HG02938 (cell line): ENCODE measurements around the gene BRIP1.
"Not testable (repeated sequence)": the region's sequence is repeated elsewhere in the genome, so short reads cannot be mapped to it uniquely, and the experiment has no call there.

ENCODE experiments used
- ATAC-seq: cut with Tn5 transposase; IDR thresholded peaks from one replicate; pipeline ENCODE4 v1.9.1; 2021; ENCODE audit warnings: mild to moderate bottlenecking, moderate library complexity; ENCODE audit not compliant: unreplicated experiment

The BRIP1 gene

DNA sequence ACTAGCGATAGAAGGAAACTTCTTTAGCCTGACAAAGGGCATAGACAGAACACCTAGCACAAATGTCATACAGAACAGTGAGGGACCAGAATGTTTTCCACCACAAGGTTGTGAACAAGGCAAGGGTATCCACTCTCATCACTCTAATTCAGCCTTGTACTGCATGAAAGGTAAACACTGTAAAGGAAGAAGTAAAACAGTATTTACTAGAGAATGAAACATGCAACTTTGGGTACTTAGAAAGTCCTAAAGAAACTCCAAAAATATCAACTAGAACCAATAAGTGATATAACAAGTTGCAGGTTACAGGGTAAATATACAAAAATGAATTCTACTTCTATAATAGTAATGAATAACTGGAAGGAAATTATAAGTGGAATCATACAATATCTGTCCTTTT lies 32.2 kb downstream of the BRIP1 start:
- ATAC-seq: no peak

DNA sequence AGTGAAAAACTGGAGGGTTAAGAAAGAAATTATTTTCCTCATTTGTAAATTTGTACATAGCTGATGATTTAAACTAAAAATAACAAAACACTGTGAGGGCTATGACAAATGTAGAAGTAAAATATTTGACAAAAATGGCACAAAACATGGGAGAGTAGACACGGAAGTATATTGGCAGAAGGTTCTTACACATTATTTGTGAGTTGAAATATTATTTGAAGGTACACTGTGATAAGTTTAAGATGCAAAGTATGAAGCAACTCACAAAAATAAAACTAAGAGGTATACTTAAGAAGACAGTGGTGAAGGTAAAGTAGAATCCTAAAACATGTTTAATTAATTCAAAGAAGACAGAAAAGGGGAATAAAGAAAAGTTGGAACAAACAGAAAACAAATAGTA lies 34.6 kb downstream of the BRIP1 start:
- no peak for ATAC-seq

DNA sequence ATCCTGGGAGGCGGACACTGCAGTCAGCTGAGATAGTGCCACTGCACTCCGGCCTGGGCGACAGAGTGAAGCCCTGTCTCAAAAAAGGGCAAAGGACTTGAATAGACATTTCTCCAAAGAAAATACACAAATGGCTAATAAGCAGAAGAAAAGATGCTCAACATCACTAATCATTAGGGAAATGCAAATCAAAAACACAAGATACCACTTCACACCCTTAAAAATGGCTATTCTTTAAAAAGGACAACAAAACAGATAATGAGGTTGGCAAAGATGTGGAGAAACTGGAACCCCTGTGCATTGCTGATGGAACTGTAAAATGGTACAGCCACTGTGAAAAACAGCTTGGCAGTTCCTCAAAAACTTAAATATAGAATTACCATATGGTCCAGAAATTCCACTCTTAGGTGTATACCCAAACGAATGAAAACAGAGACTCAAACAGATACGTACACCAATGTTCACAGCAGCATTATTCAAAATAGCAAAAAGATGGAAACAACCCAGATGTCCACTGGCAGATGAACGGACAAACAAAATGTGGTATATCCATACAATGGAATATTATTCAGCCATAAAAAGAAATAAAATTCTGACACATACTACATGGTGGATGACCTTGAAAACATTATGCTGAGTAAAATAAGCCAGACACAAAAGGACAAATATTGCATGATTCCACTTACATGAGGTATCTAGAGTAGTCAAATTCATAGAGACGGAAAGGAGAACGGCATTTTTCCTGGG lies 35.5 kb downstream of the BRIP1 start:
- ATAC-seq: no peak

DNA sequence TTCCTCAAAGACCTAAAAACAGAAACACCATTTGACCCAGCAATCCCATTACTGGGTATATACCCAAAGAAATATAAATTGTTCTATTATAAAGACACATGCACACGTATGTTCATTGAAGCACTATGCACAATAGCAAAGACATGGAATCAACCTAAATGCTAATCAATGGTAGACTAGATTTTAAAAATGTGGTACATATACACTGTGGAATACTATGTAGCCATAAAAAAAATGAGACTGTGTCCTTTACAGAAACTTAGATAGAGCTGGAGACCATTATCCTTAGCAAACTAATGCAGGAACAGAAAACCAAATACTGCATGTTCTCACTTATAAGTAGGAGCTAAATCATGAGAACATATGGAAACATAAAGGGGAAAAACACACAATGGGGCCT lies 36.5 kb downstream of the BRIP1 start:
- ATAC-seq: not testable (repeated sequence)

DNA sequence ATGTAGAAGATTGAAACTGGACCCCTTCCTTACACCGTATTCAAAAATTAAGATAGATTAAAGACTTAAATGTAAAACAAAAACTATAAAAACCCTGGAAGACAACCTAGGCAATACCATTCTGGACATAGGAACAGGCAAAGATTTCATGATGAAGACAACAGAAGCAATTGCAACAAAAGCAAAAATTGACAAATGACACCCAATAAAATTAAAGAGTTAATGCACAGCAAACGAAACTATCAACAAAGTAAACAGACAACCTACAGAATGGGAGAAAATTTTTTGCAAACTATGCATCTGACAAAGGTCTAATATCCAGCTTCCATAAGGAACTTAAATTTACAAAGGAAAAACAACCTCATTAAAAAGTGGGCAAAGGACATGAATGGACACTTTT lies 37.1 kb downstream of the BRIP1 start:
- not testable (repeated sequence) for ATAC-seq

DNA sequence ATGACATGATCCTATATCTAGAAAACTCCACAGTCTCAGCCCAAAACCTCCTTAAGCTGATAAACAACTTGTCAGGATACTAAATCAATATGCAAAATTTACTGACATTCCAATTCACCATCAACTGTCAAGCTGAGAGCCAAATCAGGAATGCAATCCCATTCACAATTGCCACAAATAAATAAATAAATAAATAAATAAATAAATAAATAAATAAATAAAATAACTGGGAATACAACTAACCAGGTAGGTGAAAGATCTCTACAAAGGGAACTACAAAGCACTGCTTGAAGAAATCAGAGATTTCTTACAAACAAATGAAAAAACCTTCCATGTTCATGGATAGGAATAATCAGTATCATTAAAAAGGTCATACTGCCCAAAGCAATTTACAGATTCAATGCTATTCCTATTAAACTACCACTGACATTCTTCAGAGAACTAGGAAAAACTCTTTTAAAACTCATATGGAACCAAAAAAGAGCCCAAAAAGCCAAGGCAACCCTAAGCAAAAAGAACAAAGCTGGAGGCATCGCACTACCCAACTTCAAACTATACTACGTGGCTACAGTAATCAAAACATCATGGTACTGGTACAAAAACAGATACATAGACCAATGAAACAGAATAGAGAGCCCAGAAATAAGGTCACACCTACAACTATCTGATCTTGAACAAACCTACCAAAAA lies 37.7 kb downstream of the BRIP1 start:
- no peak for ATAC-seq

DNA sequence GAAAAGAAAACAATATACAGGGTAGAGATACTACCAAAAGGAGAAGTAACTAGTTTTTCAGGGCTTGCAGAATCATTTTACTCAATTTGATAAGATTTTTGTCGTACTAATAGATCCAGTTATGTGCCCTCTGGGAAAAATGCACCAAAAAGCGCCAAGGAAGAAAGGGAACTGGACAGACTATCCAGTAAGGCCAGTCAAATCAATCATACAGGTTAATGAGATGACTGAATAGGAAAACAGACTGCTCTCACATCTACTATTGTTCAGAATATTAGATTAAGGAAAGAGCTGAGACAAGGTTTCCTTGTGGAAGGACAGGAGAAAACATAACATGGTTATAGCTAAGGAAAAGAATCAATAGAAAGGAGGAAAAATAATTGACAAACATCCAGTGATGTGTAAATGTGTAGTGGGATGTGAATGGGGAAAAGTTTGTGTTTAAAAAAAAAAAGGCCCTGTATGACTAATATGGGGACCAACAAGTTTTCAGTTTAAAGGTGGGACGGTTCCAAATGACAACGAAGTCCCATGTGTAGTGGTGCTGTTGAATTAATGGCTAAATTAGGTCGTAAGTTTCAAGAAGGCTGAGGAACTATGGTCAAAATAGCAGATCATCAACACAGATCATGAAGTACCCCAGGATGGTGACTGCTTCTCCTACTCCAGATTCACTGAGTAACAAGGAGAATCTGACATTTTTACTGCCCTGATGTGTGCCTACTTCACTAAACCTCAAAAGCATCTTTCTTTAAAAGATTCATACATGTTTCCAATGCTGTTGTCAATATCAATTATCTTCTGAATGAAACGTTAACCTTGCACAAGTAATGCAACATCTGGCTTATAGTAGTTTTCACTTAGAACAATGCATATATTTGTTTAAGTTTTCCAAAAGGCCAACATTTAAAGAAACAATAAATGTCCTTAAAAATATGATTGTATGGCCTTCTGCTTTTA lies 40.7 kb downstream of the BRIP1 start:
- ATAC-seq: no peak

DNA sequence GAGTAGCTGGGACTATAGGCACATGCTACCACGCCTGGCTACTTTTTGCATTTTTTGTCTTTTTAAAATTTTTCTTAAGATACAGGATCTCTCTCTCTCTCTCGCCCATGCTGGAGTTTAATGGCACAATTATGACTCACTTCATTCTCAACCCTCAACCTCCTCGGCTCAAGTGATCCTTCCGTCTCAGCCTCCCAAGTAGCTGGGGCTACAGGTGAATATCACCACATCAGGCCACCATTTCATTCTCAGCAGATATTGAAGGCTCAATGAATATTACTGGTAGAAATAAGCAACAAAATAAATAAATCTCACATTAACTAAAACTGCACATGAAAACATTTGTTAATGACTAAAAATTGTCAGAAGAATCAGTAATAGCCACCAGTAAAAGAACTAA lies 41.7 kb downstream of the BRIP1 start:
- ATAC-seq: no peak

DNA sequence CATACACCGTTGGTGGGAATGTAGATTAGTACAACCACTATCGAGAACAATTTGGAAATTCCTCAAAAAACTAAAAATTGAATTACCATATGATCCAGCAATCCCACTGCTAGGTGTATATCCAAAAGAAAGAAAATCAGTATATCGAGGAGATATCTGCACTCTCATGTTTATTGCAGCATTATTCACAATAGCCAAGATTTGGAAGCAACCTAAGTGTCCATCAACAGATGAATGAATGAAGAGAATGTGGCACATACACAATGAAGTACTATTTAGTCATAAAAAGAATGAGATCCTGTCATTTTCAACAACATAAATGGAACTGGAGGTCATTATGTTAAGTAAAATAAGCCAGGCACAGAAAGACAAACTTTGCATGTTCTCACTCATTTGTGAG lies 44.1 kb downstream of the BRIP1 start:
- not testable (repeated sequence) for ATAC-seq

DNA sequence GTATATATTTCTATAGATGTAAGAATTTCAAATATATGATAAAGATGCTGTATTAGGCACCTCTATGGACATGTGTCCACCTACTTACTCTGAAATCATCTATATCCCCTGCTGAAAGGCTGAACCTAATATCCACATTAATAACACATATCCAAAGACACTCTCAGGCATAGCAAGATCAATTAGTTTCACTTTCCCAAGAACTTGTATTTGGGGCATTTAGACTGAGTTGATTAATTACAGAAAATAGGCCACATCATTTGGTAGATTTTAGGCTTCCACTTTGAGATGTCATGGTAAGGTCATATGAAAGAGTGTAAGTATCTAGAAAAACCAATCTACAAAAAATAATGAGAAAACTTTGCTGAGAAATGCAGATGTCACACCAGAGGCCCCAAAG lies 45.1 kb downstream of the BRIP1 start:
- ATAC-seq: no peak

DNA sequence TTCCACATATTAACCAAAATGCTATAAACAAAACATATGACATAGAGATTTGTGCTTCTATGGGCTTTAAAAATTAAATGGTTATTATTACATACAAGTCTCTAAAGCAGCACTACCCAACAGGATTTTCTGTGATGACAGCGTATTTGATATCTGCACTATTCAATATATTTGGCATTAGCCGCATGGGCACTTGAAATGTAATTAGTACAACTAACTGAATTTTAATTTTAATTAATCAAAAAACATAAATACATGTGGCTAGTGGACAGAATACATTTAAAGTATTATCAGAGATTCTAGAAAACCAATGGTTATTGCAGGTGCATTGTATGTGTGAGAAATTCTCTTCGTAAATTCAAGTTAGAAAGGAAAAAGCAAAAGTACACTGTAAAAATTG lies 45.9 kb downstream of the BRIP1 start:
- no peak for ATAC-seq

DNA sequence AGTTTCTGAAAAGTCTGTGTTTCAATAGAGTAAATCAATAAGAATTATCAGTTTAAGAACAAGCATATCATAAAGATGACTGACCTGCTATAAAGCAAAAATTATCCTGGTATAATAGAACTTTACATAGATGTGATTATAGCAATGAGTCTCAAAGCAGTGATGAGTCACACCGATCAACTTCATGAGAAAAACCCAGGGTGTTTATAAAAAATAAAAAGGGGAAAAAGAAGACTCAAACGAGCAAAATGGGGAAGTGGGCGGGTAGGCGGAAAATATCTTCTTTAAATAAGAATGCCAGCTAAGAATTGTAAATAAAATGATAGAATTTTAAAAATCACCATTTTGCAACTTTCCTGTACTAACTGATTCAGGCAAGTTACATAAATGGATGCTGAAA lies 46.8 kb downstream of the BRIP1 start:
- ATAC-seq: no peak

DNA sequence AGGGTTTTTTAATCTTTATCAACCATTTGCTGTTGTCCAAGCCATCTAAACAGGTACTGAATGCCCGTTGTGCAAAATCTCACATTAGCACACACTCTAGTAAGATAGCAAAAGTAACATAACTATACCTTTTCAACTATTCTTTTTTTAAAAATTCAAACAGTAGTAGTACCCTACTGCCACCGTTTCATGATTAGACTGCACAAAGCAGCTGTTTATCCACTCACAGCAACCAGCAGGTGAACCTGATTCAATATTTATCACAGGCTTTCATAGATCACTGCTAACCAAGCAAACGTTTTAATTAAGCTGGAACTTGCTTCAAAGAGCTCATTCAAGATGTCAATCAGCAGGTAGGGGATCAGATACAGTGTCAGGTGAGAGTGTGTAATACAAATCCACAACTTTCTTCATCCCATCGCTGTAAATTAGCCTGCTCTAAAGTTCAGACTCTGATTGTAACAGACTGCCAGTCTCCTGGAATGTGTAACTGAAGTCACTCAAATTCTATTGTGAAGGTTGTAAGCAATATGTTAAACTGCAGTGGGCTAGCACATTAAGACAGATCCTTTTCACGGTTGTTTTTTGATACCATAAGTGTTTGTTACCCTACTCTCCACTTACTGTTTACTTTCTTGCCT lies 47.3 kb downstream of the BRIP1 start:
- no peak for ATAC-seq

DNA sequence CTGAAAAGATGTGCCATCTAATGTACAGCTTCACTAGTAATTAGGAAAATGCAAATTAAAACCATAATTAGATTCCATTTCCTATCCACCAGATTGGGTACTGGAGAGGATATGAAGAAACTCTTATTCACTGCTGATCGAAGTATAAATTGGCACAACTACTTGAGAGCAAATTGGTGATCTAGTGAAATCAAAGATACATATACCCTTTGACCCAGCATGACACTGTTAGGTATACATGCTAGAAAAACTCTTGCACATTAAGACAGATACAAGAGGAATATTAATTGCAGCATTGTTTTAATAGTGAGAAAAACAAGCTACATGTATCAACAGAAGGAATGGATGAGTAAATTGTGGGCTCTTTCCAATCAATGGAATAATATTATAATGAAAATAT lies 48.8 kb downstream of the BRIP1 start:
- ATAC-seq: no peak

DNA sequence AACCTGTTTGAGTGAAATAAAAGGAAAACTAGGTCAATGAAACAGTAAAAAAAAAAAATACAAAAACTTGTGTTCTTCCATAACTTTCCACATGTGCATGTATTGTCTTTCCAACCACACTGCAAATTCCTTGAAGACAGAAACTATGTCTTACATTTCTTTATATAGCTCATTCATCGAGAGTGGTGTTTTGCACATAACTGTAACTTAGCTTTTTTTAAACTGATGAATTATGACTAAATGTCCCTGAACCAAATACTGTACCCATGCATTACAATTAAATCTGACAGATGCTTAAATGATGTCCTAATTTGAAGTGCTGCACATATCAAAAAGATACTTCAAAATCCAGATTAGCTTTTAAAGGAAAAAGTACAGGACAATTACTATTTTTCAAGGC lies 50.1 kb downstream of the BRIP1 start:
- no peak for ATAC-seq

DNA sequence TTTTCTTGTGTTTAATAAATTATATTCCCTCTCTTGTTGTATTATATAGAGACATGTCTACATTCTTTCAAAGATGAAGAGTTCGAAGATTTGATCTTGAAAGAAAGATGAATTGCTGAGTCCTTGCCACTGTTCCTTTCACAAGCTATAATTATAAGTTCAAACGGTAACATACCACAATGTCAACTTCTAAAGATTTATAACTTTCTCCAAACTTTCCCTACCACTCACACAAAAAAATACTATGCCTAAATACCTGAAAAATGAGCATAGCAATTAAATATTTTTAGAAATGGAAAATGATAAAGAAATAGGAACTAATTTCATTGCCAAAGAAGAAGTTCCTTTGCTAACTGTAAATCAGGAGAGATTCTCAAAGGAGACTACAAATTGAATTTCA lies 50.6 kb downstream of the BRIP1 start:
- no peak for ATAC-seq

DNA sequence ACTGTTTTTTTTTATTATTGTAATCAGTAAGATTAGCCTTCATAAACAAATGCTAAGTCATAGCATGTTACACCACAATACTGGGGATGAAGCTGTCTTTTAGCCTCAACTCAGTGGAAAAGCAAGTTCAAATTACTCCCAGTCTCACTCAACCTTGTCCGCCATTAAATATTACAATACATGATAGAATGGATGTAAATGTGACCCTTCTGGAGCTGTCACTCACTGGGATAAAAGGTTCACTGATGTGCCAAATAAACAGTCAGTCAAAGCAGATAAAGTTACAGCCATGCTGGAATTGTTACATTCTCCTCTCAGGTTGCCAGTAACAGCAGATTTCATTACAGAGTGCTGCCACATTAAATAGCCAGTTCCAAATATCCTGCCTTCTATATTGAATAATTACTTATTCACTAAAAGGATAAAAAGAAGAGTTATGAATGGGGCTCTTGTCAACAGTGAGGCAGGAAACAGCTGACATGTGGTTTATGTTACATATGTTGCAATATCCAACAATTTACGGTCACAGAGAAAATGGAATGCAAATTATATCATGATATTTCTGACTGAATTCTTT lies 53.4 kb downstream of the BRIP1 start:
- no peak for ATAC-seq

DNA sequence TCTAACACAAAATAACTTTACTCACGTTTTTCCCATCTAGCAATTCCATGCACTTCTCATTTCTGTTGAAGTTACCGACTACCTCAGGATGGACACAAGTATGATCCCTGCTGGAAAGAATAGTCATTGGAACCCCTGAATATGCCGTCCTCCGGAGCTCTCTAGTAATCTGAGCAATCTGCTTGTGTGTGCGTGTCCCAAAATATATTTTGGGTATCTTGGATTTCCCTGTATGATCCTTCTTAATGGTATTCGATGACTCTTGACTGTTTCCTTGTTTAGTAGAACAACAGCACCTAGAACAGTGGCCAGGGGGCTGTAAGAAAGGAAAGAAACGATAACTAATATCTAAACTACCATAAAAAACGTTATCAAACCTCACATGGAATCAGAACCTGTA lies 54.9 kb downstream of the BRIP1 start:
- no peak for ATAC-seq

DNA sequence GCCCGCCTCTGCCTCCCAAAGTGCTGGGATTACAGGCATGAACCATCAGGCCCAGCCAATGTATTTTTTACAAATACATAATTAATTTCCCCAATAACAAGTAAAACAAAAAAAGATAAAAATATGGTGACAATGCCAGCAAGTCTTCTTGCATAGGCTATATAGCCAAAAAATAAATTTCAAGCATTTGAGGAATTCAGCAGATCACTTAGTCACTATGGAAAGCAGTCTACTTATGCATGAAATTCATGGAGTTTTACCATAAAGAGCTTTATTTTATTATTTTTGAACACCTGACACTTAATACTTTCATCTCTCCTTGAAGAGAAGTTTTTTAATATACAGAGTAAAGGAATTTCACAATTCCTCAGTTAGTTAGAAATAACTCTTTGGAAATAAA lies 56.4 kb downstream of the BRIP1 start:
- ATAC-seq: no peak

DNA sequence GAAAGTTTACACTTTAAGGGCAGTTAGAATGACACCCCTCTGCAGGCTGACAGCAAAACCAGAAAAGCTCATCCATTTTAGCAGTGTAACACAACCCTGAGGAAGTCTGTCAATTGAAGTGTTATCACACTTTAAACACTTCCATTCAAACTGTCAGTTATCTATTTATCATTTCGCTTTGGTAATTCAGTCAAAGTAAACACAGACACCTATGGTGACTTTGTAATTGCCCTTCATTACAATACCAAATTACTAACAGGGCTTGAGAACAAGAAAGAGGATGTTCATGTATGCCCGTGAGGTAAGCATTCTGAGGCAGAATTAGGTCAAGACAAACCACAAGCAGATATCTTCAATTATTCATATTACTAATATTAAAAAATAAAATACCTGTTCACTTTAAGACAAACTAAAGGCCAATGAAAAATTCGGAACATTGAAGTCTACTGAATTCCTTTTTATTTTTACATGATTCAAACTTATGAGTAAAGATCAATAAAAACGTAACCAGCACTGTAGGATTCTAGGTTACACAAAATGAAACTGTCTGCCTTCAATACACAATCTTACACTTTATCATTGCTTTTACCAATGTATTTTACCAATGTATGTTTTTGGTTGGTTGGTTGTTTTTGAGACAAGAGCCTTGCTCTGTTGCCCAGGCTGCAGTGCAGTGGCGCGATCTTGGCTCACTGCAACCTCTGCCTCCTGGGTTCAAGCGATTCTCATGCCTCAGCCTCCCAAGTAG lies 57.1 kb downstream of the BRIP1 start:
- no peak for ATAC-seq
